Neural crest cell (in vitro differentiated cells): Measurements from ENCODE around the gene FAM3A. TPM values are rescaled to one million over a fixed set of nuclear protein-coding genes. Genes with fewer than 3 reads are reported as not detected.
"Not testable (repeated sequence)": the region's sequence is repeated elsewhere in the genome, so short reads cannot be mapped to it uniquely, and the experiment has no call there.

Source experiments
- DNase-seq: peaks from one replicate; pipeline ENCODE4 v3.0.0; 2021; ENCODE audit warnings: low read depth, mixed read lengths, low spot score
- H3K27ac Mint-ChIP-seq: one replicate; pipeline ENCODE4 v1.8.0; 2021; ENCODE audit warnings: mild to moderate bottlenecking, mixed read lengths; ENCODE audit not compliant: unreplicated experiment
- H3K27me3 Mint-ChIP-seq: 2 replicates; pipeline ENCODE4 v1.8.0; 2021; ENCODE audit warnings: low read depth, mild to moderate bottlenecking, mixed read lengths
- H3K36me3 Mint-ChIP-seq: 2 replicates; pipeline ENCODE4 v1.8.0; 2021; ENCODE audit warnings: low read depth, mild to moderate bottlenecking, mixed read lengths
- H3K4me1 Mint-ChIP-seq: 2 replicates; pipeline ENCODE4 v1.8.0; 2021; ENCODE audit warnings: mixed read lengths
- H3K4me3 Mint-ChIP-seq: one replicate; pipeline ENCODE4 v1.8.0; 2021; ENCODE audit warnings: mild to moderate bottlenecking, mixed read lengths
- H3K9me3 Mint-ChIP-seq: 2 replicates; pipeline ENCODE4 v1.8.0; 2021; ENCODE audit warnings: mixed read lengths
- total RNA-seq: library from RNA; stranded (reverse); gene quantifications from 2 replicates; pipeline ENCODE4 v1.2.1, GENCODE V29; 2021
- TF ChIP-seq, protein P1 (sequence below): fragments of 200-600 bp; sonication (generic); conservative IDR thresholded peaks from 2 replicates; pipeline ENCODE4 v1.5.0; 2021; ENCODE audit warnings: antibody characterized with exemption, mild to moderate bottlenecking

Gene FAM3A
- total RNA-seq, 1 donor from 2014 or later, result 25.8 TPM

DNA sequence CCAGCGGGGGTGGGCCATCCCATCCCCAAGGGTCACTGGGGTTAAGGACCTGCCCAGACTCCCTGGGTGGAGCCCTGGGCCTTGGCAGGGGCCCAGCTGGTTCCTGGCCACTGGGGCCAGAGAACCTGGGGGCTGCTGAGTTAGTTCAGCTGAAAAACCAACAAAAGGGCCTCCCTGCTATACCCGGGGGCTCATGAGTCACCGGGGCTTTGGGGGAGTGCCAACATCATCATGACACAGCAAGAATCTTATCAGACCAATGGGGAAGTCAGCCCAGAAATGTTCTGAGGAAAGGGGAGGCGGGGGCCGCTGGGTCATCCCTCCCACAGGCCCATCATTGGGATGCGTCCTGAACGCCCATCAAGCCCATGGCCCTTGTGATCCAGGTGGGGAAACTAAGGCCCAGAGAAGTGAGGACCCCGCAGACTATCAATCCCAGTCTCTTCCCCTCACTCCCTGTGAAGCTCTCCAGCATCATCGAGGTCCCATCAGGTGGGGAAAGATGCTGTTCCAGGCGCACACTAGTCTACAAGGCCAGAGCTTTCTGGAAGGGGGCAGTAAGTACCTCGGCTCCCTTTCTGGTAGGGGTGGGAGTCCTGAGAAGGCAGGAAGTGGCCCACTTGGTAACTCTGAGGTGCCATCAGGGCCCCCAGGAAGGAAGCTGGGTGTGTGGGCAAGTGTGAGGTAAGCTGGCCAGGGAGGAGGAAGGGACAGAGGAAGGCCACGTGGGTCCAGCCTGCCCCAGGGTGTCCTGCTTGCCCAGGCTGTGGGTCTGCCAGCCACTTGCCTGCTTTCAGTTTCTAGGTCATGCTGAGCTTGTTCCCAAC, 26.1 kb upstream of the FAM3A start:
- Mint-ChIP-seq H3K27me3 (no peaks in the 10 kb centered on the region), H3K36me3 (no peaks in the 10 kb centered on the region), H3K9me3 (no peaks in the 10 kb centered on the region), H3K27ac (no peak overlapping the region), H3K4me3 (no peak overlapping the region), H3K4me1 (peaks cover 13% of the 10 kb centered on the region)
- DNase-seq, result no peak
- TF ChIP-seq, protein P1, sequence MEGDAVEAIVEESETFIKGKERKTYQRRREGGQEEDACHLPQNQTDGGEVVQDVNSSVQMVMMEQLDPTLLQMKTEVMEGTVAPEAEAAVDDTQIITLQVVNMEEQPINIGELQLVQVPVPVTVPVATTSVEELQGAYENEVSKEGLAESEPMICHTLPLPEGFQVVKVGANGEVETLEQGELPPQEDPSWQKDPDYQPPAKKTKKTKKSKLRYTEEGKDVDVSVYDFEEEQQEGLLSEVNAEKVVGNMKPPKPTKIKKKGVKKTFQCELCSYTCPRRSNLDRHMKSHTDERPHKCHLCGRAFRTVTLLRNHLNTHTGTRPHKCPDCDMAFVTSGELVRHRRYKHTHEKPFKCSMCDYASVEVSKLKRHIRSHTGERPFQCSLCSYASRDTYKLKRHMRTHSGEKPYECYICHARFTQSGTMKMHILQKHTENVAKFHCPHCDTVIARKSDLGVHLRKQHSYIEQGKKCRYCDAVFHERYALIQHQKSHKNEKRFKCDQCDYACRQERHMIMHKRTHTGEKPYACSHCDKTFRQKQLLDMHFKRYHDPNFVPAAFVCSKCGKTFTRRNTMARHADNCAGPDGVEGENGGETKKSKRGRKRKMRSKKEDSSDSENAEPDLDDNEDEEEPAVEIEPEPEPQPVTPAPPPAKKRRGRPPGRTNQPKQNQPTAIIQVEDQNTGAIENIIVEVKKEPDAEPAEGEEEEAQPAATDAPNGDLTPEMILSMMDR, result no peak

DNA sequence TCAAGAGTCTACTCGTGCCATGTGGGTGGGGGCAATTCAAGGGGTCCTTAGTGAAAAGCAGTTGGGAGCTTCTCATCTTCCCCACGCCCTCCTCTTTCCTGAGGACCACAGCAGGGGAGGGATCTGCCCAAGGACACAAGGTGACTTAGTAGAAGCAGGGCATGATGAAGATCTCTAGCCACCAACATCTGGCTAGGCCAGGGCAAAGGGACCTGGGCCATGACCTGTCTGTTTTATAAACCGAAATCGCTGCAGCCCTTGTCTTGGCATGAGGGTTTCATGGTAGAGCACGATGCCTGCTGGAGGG, 25.5 kb upstream of the FAM3A start:
- Mint-ChIP-seq H3K27me3 (no peaks in the 10 kb centered on the region), H3K27ac (no peak overlapping the region), H3K9me3 (no peaks in the 10 kb centered on the region), H3K4me1 (peaks cover 13% of the 10 kb centered on the region), H3K36me3 (no peaks in the 10 kb centered on the region), H3K4me3 (no peak overlapping the region)
- no peak for DNase-seq
- TF ChIP-seq, protein P1, result no peak

DNA sequence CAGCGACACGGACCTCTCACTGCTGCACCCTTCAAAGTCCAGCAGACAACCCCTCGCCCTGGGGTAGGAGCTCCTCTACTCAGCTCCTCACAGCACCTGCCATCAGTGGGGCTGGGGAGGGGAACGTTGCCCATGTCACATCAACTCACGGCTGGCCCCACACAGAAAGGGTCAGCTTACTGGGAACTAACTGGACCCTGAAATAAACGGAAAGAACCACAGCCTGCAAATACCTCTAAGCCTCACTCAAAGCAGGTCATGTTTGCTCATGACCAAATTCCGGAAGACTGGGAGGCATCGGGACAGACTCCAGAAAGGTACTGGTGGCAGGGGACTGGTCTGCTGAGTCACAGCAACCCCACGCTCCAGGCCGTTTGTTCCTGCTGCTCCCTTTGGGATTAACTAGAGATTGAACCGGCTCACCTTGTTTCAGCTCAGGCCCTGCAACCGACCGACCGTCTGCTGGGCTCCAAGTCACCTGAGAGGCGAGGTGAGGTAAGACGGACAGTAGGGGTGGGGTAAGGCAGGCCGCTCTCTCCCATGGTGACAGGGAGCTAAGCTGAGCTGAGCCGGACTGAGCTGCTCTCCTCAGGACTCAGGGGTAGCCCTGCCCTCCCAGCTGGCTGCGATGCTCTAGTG, 25.0 kb upstream of the FAM3A start:
- no peak overlapping the region for H3K27ac Mint-ChIP-seq
- H3K27me3 Mint-ChIP-seq, result no peaks in the 10 kb centered on the region
- peaks cover 8% of the 10 kb centered on the region for H3K4me1 Mint-ChIP-seq
- H3K9me3 Mint-ChIP-seq, result no peaks in the 10 kb centered on the region
- no peaks in the 10 kb centered on the region for H3K36me3 Mint-ChIP-seq
- TF ChIP-seq, protein P1, result no peak
- DNase-seq, result no peak
- no peak overlapping the region for H3K4me3 Mint-ChIP-seq

DNA sequence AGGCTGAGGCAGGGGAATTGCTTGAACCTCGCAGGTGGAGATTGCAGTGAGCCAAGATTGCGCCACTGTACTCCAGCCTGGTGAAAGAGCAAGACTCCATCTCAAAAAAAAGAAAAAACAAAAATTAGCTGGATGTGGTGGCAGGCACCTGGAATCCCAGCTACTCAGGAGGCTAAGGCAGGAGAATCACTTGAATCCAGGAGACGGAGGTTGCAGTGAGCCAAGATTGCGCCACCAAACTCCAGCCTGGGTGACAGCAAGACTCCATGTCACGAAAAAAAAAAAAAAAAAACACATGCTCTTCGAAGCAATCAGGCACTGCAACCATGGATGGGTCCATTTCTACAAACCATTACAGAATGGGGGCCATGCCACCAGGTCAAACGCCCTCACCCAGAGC, 24.3 kb upstream of the FAM3A start:
- not testable (repeated sequence) for H3K4me1 Mint-ChIP-seq, H3K27me3 Mint-ChIP-seq, H3K36me3 Mint-ChIP-seq, H3K4me3 Mint-ChIP-seq, H3K9me3 Mint-ChIP-seq, H3K27ac Mint-ChIP-seq, DNase-seq

DNA sequence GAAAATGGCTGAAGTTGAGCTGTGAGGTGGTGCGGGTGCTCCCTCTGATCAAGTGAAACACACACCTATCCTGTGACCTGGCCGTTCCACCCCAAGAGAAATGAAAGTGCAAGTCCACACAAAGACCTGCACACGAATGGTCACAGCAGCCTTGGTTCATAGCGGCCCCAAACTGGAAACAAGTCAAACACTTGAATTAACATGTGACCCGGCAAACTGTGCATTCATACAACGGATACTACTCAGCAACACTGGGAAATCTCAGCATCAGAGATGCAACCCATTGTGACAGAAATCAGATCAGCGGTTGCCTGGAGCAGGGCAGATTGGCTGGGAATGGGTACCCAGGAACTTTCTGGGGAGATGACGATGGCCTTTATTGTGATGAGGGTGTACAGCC, 23.0 kb upstream of the FAM3A start:
- H3K27me3 Mint-ChIP-seq, result no peaks in the 10 kb centered on the region
- H3K4me1 Mint-ChIP-seq, result peaks cover 5% of the 10 kb centered on the region
- H3K9me3 Mint-ChIP-seq, result no peaks in the 10 kb centered on the region
- DNase-seq, result no peak
- H3K36me3 Mint-ChIP-seq, result no peaks in the 10 kb centered on the region
- TF ChIP-seq, protein P1, result no peak
- no peak overlapping the region for H3K4me3 Mint-ChIP-seq
- H3K27ac Mint-ChIP-seq, result no peak overlapping the region

DNA sequence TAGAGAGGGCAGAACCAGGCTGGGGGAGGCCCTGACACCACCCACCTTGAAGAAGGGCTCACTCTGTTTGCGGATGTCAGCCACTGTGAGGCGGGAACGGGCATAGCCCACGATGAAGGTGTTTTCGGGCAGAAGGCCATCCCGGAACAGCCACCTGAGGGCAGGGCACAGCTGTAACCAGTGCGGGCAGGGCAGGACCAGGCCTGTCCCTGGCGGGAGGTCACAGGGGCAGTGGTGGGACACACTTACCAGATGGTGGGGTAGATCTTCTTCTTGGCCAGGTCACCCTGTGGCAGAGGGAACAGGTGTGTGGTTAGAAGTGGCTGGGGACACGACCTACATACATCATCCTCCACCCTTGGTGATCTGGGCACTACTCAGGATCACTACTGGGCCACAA, 19.9 kb upstream of the FAM3A start:
- Mint-ChIP-seq H3K27me3 (no peaks in the 10 kb centered on the region), H3K36me3 (no peaks in the 10 kb centered on the region), H3K4me3 (no peak overlapping the region), H3K4me1 (no peaks in the 10 kb centered on the region), H3K27ac (no peak overlapping the region), H3K9me3 (no peaks in the 10 kb centered on the region)
- no peak for DNase-seq
- TF ChIP-seq, protein P1, result no peak
